GM18526 (cell line): Measurements from ENCODE around the gene CENPT.

ENCODE experiments used
- POLR2A ChIP-seq: IDR thresholded peaks from 3 replicates; pipeline ENCODE4 v1.6.1; 2011; ENCODE audit not compliant: insufficient read length; ENCODE audit errors: extremely low read depth

Gene CENPT

DNA sequence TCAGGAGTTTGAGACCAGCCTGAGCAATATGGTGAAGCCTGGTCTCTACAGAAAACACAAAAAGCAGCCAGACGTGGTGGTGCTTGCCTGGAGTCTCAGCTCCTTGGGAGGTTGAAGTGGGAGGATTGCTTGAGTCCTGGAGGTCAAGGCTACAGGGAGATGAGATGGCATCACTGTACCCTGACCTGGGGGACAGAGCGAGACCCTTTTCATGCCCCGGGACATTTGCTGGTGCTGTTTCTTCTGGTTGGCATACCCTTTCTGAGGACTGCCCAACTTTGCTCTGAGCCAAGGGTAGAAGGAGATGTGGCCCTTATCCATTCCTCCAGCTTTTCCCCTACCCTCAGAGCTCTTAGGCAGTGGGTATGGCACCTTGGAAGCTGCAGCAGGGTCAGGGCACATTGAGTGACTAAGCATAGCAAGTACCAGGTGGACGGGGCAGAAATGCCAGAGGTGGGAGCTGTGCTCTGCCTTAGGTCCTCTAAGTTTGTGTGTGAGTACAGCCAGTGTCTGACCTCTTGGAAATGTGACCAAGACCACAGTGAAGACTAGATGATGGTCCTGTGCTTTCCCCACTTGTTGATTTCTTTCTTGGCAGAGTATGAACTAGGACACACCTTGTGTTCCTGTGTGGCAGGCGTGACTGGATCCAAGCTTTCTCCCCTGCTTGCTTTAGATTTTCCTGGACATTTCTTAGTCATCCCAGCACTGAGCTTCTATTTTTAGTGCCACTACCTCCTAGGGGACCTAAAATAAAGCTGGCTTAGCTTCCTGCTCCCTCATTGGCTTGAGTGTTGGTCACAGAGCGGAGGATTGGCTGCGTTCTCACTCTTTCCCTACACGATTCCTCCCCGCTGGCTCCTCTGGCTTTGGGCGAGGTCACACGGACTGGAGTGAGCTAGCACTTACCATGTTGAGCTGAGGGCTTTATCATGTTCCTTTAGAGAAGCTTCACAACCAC, 15.4 kb upstream of the CENPT start:
- TF ChIP-seq POLR2A: no peak

DNA sequence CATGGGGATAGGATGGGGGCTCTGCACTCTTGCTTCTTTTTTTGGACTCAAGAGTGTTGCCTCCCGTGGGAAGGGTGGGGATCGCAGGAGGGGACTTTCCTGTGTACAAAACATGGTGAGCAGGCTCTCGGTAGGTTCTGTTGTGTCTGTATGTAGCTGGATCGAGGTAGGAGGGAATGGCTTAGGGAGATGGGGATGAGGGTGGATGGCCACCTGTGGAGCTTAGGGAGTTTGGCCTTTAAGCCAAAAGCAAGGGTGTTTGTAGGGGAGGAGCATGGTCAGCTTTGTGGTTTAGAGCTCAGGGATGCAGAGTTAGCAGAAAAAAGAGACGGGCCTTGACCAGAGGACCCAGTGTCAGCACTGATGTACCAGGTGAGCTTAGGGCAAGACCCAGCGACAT, 14.4 kb upstream of the CENPT start:
- TF ChIP-seq POLR2A: no peak

DNA sequence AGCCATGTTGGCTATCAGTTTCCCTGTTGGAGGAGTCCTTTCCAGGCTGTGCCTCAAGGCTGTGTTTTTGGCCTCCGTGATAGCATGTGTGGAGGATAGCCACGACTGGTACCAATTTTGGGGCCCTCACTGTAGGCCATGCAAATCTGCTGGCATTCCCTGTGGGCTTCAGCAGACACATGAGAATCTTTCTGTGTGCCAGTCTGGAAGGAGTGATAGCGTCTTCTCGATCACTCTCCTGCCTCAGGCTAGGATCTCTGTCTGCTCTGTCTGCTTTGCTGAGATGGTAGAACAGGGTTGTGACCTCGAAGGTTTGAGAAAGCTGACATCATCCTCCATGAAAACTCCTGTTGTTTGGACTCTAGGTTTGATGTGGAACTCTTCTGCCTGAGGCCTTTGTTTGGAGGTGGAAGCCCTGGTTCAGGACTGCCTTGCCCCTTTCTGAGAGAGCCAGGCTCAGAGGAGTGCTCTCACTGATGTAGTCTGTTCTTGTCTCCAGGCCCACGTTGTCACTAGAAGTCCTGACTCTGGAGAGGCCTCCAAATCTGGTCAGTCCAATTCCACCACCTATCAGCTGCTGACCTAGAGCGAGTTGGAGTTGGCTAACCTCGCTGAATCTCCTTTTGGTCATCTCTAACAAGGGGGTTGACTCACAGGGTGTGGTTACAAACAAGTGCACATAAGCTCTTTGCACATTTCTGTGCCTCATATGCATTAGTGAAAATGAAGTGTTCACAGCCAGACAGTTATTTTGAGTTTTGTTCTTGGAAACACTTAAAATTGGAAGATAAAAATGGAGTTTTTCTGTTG, 13.3 kb upstream of the CENPT start:
- TF ChIP-seq POLR2A: no peak

DNA sequence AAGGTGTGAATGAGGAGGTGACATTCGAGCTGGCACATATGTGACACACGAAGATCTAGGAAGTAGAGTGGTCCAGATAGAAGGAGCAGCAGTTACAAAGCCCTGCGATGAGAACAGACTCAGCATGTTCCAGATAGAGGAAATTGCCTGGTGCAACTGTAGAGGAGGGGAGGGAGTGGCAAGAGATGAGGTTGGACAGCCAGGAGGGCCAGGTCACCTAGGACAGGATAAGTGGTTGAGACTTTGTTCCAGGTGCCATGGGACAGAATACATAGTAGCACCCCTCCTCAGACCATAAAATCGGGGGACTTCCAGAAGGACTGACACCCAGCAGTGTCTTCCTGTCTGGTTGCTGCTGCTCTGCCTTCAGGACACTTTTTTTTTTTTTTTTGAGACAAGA, 11.0 kb upstream of the CENPT start:
- no peak for TF ChIP-seq POLR2A

DNA sequence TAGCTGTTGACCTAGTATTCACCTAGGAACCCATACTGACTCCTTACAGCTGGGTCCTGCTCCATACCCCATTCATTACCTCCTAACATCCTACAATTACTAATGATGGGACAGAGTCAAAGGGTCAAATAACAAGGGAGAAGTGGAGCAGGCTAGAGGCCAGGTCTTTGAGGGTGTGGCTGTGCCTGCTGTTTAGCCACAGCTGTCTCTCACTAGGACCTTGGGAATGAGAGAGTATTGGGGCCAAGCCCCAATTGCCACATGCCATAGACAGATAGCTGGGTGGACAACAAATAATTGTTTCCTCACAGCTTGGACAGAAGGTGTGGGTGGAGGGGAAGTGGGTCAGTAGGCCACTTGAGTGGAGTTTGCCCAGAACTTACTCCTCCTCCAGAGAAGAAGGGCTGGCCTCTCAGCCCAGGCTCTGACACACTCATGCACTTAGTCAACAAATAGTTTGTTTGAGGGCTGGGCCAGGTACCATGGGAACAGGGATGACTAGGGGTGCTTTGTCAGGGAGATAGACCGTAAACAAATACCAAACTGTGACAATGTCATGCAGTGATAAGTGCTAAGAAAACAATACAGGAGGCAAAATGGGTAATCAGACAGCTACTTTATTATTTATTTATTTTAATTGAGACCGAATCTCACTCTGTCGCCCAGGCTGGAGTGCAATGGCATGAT, 10.2 kb upstream of the CENPT start:
- no peak for TF ChIP-seq POLR2A

DNA sequence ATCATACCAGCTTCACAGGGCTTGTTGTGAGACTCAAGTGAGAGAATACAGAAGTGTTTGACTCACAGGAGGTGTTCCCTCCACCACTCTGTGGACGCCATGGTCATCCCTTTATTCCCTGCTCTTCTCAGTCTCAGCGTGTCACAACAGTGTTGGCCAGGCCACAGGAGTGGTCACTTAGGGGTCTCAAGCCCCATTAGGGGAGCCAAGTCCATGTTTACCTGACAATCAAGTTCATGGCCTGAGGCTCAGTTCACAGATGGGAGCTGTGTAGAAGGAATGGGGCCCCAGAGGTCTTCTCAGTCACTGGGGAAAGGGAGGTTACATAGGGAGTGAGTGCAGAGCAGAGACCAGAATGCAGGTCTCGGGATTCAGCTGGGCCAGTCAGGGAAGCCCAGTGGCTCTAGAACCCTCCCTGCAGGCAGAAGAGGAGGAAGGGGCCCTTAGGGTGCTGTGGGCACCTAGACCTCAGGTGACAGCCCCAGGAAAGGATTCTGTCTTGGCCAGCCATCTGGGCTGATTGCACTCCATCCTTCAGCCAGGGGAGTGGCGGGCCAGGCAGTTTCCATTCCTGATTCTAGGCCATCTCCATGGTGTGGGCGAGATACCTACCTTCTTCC, 9.5 kb upstream of the CENPT start:
- no peak for TF ChIP-seq POLR2A

DNA sequence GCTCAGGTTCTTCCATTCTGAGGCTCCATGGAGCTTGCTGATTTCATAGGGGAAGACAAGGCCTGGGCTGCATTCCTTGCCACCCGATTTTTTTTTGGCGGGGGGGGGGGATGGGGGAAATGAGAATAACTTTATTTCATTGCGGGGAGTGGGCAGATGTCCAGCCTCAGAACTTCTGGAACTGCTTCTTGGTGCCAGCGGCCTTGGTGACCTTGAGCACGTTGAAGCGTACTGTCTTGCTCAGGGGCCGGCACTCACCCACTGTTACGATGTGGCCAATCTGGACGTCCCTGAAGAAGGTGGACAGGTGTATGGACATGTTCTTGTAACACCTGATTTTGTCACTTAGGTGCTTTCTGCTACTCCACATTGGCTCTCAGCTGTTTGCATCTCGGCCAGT, 8.3 kb upstream of the CENPT start:
- TF ChIP-seq POLR2A: no peak

DNA sequence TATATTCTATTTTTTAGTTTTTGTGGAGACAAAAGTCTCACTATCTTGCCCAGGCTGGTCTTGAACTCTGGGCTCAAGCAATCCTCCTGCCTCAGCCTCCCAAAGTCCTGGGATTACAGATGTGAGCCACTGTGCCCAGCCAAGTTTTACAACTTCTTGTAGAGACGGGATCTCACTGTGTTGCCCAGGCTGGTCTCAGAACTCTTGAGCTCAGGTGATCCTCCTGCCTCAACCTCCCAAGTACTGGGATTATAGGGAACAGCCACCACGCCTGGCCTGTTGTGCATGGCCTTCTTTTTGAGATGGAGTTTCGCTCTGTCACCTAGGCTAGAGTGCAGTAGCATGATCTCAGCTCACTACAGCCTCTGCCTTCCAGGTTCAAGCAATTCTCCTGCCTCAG, 6.2 kb upstream of the CENPT start:
- no peak for TF ChIP-seq POLR2A

DNA sequence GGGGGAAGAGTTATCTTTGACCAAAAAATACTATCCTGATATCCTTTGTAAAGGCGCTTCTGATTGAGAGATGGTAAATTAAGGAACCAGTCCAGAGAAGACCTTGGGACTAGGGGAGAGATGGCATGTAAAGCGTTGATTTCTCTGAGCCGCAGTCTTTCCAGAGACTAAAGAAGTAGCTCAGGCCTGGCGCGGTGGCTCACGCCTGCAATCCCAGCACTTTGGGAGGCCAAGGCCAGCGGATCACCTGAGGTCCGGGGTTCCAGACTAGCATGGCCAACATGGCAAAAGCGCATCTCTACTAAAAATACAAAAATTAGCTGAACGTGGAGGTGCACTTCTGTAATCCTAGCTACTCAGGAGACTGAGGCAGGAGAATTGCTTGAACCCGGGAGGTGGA, 625 bp upstream of the CENPT start:
- no peak for TF ChIP-seq POLR2A

DNA sequence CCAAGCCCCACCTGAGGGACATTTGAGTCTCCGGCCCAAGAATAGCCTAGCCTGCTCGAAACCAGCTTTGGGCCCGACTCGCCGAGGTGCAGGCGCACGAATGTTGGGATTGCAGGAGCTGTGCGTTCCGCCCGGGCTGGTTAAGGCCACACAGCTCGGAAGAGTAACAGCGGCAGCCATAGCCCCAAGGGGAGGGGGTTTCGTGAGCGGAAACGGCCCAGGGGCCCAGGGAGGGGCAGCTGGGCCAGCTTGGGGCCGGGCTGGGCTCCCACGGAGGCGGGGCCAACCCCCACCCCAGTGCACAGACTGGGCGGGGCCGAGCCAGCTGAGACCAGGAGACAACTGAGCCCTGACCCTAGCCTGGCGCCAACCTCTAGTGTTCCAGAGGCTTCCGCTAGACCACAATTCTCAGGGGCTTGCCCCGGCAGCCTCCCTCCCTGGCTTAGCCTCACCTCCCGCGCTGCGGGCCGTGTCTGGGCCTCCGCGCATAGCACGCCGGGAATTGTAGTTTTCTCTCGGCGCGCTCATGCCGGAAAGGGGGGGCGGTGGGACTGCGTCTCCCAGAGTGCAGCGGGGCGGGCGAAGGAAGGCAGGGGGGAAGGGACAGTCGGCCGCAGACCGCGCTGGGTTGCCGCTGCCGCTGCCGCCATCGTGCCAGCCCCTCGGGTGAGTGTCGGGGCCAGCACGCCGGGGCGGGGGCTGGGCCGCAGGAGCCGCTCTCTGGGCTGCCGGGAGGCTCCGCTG, 1.0 kb downstream of the CENPT start, which contains the start of gene NUTF2:
Gene NUTF2, plus strand, starts transcription at position 614 of the 744 bp plus-strand sequence. CDS start 18,198 bp downstream, outside the sequence.
- TF ChIP-seq POLR2A: peak; percentile 72

DNA sequence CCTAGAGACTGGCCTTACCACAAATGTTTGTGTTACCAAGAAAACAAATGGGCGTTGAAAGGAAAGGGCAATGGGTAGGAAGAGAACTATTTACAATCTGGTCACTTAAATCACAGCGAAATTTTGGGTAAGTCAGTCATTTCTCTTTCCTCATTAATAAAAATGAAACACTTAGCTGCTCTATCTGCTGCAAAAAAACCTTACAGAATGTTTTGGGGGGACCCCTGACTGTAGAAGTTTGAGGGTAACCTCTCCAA, 1.5 kb downstream of the CENPT start:
- no peak for TF ChIP-seq POLR2A

DNA sequence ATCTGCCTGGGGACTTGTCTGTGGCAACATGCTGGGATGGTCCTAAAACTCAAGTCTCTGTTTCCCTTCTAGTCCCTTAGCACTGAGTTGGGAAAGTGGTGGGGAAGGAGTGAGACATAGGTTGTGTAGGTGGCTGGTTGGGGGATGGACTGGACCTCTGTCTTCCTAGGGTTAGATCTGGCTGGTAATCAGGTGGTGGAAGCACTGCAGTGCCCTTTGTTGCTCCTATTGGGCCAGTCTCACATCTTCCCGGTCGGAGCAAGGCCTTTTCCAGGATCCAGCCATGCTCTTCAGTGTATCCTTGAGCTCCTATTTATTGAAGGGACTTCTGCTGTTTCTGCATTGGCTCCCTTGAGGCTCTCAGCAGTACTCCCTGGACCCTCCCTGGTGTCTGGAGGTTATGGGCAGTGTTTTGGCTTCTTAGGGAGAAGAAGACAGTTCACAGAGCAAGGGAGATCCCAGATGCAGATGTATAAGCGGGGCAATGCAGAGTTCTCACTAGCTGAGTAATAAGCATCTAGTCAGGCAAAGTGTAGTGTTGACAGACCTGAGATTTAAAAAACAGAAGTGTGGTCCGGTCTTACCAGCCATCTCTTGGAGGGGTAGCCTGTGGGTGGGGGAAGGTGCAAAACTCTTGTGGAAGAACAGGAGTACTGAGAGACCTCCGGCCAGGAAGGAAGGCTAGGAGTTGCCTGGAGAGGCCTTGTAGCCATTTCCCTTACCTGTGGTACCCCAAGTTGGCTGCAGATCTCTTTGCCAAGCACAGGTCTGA, 2.0 kb downstream of the CENPT start:
- TF ChIP-seq POLR2A: no peak

DNA sequence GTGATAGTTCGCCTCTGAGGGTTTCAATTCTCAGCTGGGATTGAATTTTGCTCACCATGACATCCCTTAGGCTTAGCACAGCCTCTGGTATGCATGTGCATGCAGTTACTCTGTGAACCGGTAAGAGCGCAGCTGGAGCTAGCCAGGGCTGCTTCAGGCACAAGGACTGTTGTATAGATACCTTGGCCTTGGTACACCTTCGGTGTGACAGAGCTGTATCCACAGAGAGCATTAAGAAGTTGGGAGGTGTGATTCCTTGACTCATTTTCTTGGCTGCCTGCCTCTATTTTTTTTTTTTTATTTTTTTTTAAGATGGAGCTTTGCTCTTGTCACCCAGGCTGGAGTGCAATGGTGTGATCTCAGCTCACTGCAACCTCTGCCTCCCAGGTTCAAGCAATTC, 3.0 kb downstream of the CENPT start:
- TF ChIP-seq POLR2A: no peak

DNA sequence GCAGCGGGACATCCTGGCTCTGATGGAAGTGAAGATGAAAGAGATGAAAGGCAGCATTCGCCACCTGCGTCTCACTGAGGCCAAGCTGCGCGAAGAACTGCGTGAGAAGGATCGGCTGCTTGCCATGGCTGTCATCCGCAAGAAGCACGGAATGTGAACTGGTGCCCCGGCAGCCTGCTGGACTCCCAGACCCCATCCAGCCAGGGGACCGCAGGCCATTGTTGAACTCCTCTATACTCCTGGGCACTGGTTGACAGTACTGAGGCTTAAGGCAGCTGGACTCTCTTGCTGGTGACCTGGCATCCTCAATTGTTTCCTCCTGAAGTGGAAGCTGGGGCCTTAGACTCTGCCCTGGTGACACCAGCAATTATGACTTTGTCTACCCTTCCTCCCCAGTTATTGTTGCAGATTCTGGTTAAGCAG, 4.1 kb downstream of the CENPT start:
- no peak for TF ChIP-seq POLR2A
